OCI-LY7 (cell line): Measurements from ENCODE around the gene TMPRSS4. TPM values are rescaled to one million over a fixed set of nuclear protein-coding genes. Genes with fewer than 3 reads are reported as not detected.
A peak's percentile ranks its signal among the peaks of the same experiment; 100 is the strongest.

Source experiments
- BruUV-seq: library from RNA; stranded (reverse); fragments of 400-500 nt; replicated peaks from 2 replicates; lab custom pipeline; 2021; lab: Mats Ljungman, UMichigan
- CTCF ChIA-PET: fragments of 300-600 bp; sonication (Branson Sonifier 250); formaldehyde crosslinking; loops from one replicate; lab custom pipeline; 2022; ENCODE audit warnings: antibody characterized with exemption; ENCODE audit not compliant: unreplicated experiment; lab: Charles Lee
- POLR2A ChIA-PET: fragments of 300-600 bp; sonication (Branson Sonifier 250); formaldehyde crosslinking; loops from one replicate; lab custom pipeline; 2022; ENCODE audit warnings: antibody characterized with exemption; lab: Charles Lee
- DNase-seq: peaks from one replicate; pipeline ENCODE4 v3.0.0-alpha.2; 2015; ENCODE audit warnings: low spot score
- H2AFZ ChIP-seq: fragments of 200-600 bp; sonication (generic), shearing (Covaris generic); 2 replicates; pipeline ENCODE4 v1.6.1; 2014; ENCODE audit warnings: mild to moderate bottlenecking, antibody characterized with exemption, low read length, moderate library complexity
- H3K27ac ChIP-seq: fragments of 200-600 bp; sonication (generic); 2 replicates; pipeline ENCODE4 v1.5.1; 2014; ENCODE audit warnings: mixed run types, low read depth, mild to moderate bottlenecking, moderate library complexity, low read length, inconsistent platforms; ENCODE audit not compliant: poor library complexity, severe bottlenecking
- H3K36me3 ChIP-seq: fragments of 200-600 bp; sonication (generic); 2 replicates; pipeline ENCODE4 v1.6.1; 2014; ENCODE audit warnings: mild to moderate bottlenecking, antibody characterized with exemption, low read length, moderate library complexity, mixed read lengths; ENCODE audit not compliant: insufficient read depth
- H3K4me1 ChIP-seq: fragments of 200-600 bp; sonication (generic); 2 replicates; pipeline ENCODE4 v1.5.1; 2014; ENCODE audit warnings: mild to moderate bottlenecking, low read length; ENCODE audit not compliant: insufficient read depth, poor library complexity, severe bottlenecking
- H3K4me2 ChIP-seq: fragments of 200-600 bp; sonication (generic); 2 replicates; pipeline ENCODE4 v1.6.1; 2014; ENCODE audit warnings: mild to moderate bottlenecking, low read length
- H3K4me3 ChIP-seq: fragments of 200-600 bp; sonication (generic); 2 replicates; pipeline ENCODE4 v1.5.1; 2014; ENCODE audit warnings: mild to moderate bottlenecking, low read depth, low read length; ENCODE audit not compliant: poor library complexity, severe bottlenecking
- H3K79me2 ChIP-seq: fragments of 200-600 bp; sonication (generic); 2 replicates; pipeline ENCODE4 v1.6.1; 2016; ENCODE audit warnings: low read depth, mild to moderate bottlenecking, low read length, moderate library complexity, mixed read lengths; ENCODE audit not compliant: insufficient read depth
- H3K9me2 ChIP-seq: fragments of 200-600 bp; sonication (generic); 2 replicates; pipeline ENCODE4 v1.6.1; 2016; ENCODE audit warnings: mild to moderate bottlenecking, low read length, mixed read lengths; ENCODE audit not compliant: insufficient read depth
- H3K9me3 ChIP-seq: fragments of 200-600 bp; sonication (generic); 2 replicates; pipeline ENCODE4 v1.6.1; 2014; ENCODE audit warnings: mild to moderate bottlenecking, mixed run types, low read length, mixed read lengths
- H4K20me1 ChIP-seq: fragments of 200-600 bp; sonication (generic); 2 replicates; pipeline ENCODE4 v1.6.1; 2014; ENCODE audit warnings: mild to moderate bottlenecking, antibody characterized with exemption, low read length, moderate library complexity, mixed read lengths; ENCODE audit not compliant: insufficient read depth
- EZH2phosphoT487 ChIP-seq: fragments of 200-600 bp; sonication (generic); IDR thresholded peaks from 2 replicates; pipeline ENCODE4 v1.6.1; 2018; ENCODE audit warnings: low read depth, borderline replicate concordance, mild to moderate bottlenecking, mixed run types, antibody characterized with exemption, low read length, moderate library complexity, mixed read lengths
- intact Hi-C: fragments of 100-400 bp; cut with micrococcal nuclease; formaldehyde crosslinking; loops from one replicate; pipeline ENCODE4 v1.10.0; 2022; ENCODE audit not compliant: unreplicated experiment
- total RNA-seq, 2 experiments: library from RNA; depleted of rRNA in 1 of 2; stranded (reverse); fragments of >200 nt in 1 of 2; shearing (Covaris generic) in 1 of 2; gene quantifications; 2 replicates each; pipeline ENCODE4 v1.2.3, GENCODE V29; 2014 to 2022
- TF ChIP-seq, protein P1 (sequence below): fragments of 200-600 bp; sonication (generic); conservative IDR thresholded peaks from 2 replicates; pipeline ENCODE4 v1.5.1; 2014; ENCODE audit warnings: mild to moderate bottlenecking, antibody characterized with exemption, low read length, moderate library complexity, mixed read lengths

TMPRSS4 gene
- total RNA-seq, 2 experiments from 2014 or later = 0.03 TPM; not detected in 1

DNA sequence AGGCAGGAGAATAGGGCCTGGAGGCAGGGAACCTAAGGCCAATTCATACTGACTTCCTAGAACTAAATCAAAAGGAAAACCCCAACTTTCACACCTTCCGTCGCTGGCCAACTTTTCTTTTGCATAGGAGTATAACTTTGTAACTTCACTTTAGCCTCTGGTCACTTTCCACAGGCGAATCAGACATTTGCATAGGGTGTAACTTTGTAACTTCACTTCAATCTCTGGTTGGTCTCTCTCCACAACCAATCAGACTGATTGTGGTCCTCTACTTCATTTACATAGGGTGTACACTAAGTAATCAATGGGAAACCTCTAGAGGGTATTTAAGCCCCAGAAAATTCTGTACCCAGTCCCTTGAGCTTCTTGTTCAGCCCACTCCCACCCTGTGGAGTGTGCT is 11.5 kb upstream of the TMPRSS4 start:
- Histone ChIP-seq H3K9me2 (no peaks in the 10 kb centered on the region), H3K36me3 (no peaks in the 10 kb centered on the region), H2AFZ (no peak overlapping the region), H3K4me1 (no peaks in the 10 kb centered on the region), H4K20me1 (no peaks in the 10 kb centered on the region), H3K9me3 (no peaks in the 10 kb centered on the region), H3K79me2 (no peaks in the 10 kb centered on the region), H3K4me3 (no peak overlapping the region), H3K27ac (no peak overlapping the region), H3K4me2 (no peak overlapping the region)
- DNase-seq = no peak
- ChIA-PET CTCF (no interaction called here), POLR2A (no interaction called here)
- intact Hi-C loops = no loop called here
- no peak for TF ChIP-seq EZH2phosphoT487
- TF ChIP-seq, protein P1, sequence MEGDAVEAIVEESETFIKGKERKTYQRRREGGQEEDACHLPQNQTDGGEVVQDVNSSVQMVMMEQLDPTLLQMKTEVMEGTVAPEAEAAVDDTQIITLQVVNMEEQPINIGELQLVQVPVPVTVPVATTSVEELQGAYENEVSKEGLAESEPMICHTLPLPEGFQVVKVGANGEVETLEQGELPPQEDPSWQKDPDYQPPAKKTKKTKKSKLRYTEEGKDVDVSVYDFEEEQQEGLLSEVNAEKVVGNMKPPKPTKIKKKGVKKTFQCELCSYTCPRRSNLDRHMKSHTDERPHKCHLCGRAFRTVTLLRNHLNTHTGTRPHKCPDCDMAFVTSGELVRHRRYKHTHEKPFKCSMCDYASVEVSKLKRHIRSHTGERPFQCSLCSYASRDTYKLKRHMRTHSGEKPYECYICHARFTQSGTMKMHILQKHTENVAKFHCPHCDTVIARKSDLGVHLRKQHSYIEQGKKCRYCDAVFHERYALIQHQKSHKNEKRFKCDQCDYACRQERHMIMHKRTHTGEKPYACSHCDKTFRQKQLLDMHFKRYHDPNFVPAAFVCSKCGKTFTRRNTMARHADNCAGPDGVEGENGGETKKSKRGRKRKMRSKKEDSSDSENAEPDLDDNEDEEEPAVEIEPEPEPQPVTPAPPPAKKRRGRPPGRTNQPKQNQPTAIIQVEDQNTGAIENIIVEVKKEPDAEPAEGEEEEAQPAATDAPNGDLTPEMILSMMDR = no peak
- no TSS peak for BruUV-seq

DNA sequence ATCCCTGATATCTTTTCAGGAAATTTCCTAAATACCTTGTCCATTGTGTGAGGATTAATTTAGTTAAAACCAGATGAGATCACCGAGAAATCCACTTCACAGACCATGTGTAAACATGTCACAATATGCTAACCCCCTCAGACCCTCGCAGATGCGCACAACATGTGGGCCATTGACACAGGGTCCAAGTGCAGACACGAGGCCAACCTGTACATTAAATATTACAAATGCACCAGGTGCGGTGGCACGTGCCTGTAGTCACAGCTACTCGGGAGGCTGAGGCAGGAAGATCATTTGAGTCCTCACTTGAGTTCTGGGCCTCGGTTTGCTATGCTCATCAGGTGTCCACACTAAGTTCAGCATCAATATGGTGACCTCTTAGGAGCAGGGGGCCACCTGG is 9.9 kb upstream of the TMPRSS4 start:
- no peaks in the 10 kb centered on the region for H3K4me1 ChIP-seq
- DNase-seq = no peak
- H3K36me3 ChIP-seq = no peaks in the 10 kb centered on the region
- no peaks in the 10 kb centered on the region for H3K9me2 ChIP-seq
- intact Hi-C loops = no loop called here
- CTCF ChIA-PET = no interaction called here
- H2AFZ ChIP-seq = no peak overlapping the region
- no peak overlapping the region for H3K4me2 ChIP-seq
- no peaks in the 10 kb centered on the region for H3K79me2 ChIP-seq
- no peak overlapping the region for H3K4me3 ChIP-seq
- POLR2A ChIA-PET = no interaction called here
- no peak overlapping the region for H3K27ac ChIP-seq
- no TSS peak for BruUV-seq
- no peak for TF ChIP-seq EZH2phosphoT487
- TF ChIP-seq, protein P1 = no peak
- no peaks in the 10 kb centered on the region for H4K20me1 ChIP-seq
- no peaks in the 10 kb centered on the region for H3K9me3 ChIP-seq

DNA sequence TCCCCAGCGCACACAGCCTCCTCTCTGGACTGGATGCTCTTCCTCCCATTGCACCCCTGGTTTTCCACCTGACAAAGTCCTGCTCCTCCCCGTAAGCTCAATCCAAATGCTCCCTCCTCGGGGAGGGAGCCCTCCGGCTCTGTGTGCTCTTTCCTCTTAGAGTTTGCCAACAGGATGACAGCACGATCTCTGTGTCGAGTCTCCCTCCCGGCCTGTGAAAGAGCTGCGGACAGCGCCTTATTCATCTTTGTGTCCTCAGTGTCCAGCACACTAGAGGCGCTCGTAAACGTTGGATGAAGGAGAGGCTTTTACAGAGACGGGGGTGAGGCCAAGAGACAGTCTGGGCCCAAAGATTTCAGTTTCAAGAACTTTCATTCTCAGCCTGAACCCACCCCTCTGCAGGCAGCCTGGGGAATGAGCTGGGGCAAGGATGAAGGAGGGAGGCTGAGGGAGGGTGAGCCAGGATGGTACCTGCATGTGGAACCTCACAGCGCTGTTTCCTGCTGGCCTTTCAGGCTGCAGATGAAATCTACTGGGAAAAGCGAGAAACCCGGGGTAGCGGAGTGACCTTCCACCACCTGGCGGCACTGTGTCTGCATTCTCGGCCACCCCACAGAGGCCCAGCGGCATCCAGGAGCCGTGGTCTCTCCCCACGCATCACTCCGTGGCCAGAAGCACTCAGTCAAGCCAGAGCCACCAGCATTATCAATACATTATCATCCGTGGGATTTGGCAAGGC is 8.5 kb upstream of the TMPRSS4 start:
- Histone ChIP-seq H2AFZ (no peak overlapping the region), H3K4me3 (no peak overlapping the region), H3K79me2 (no peaks in the 10 kb centered on the region), H3K9me2 (no peaks in the 10 kb centered on the region), H3K27ac (no peak overlapping the region), H3K36me3 (no peaks in the 10 kb centered on the region), H3K4me1 (no peaks in the 10 kb centered on the region), H3K9me3 (no peaks in the 10 kb centered on the region), H3K4me2 (no peak overlapping the region), H4K20me1 (no peaks in the 10 kb centered on the region)
- intact Hi-C loops = no loop called here
- DNase-seq = no peak
- CTCF ChIA-PET = interaction anchor here (0.6 kb wide), 1 partner anchor 352 kb away, joined by 4 read pairs; no protein-coding TSS in a partner anchor
- TF ChIP-seq, protein P1 = 0 out of 2 replicates have a peak, but pooled peaks have one; percentile 20
- no peak for TF ChIP-seq EZH2phosphoT487
- POLR2A ChIA-PET = no interaction called here
- no TSS peak for BruUV-seq
